Measurements from ENCODE around the gene ERBB4. TPM values are rescaled to one million over a fixed set of nuclear protein-coding genes. Genes with fewer than 3 reads are reported as not detected.

Gene ERBB4
- total RNA-seq, 1 donor from 2014 or later: 1.2 TPM

GRCh38 chr2:212032536-212033219, 505.9 kb downstream of the ERBB4 start:
- Histone ChIP-seq H3K4me3 (ENCODE audit: insufficient read depth, low read depth, low read length) (no peak overlapping the region), H3K27me3 (ENCODE audit: insufficient read depth, low read length) (no peaks in the 10 kb centered on the region), H4K20me1 (ENCODE audit: insufficient read depth, low read length) (no peaks in the 10 kb centered on the region), H3K27ac (ENCODE audit: low read depth, low read length) (peak overlapping the region; percentile 83), H3K36me3 (ENCODE audit: insufficient read depth, low read length) (no peaks in the 10 kb centered on the region), H3K4me2 (ENCODE audit: low read length) (peak overlapping the region; percentile 67), H3K9ac (ENCODE audit: low read length) (peak overlapping the region; percentile 16), H3K9me3 (ENCODE audit: insufficient read depth, low read depth, low read length) (no peaks in the 10 kb centered on the region), H3K4me1 (ENCODE audit: insufficient read depth, low read length) (peaks cover 20% of the 10 kb centered on the region), H2AFZ (ENCODE audit: low read depth, low read length) (no peak overlapping the region), H3K79me2 (ENCODE audit: insufficient read depth, low read length) (no peaks in the 10 kb centered on the region)
- H3K4me3 Mint-ChIP-seq (ENCODE audit: unreplicated experiment): no peak overlapping the region
- TF ChIP-seq CTCF (IDR thresholded peaks at IDR 0.05; ENCODE audit: insufficient read depth, low read depth, low read length): no peak
- TF ChIP-seq EZH2 (IDR thresholded peaks at IDR 0.05; ENCODE audit: insufficient read depth, low read length): no peak
- H3K36me3 Mint-ChIP-seq (ENCODE audit: low read depth, unreplicated experiment): no peaks in the 10 kb centered on the region
- FAIRE-seq (no peak), DNase-seq (ENCODE audit: low read depth) (peak; percentile 69)
- H3K27me3 Mint-ChIP-seq (ENCODE audit: low read depth, unreplicated experiment): no peaks in the 10 kb centered on the region
- H3K9me3 Mint-ChIP-seq (ENCODE audit: unreplicated experiment): no peaks in the 10 kb centered on the region
- H3K27ac Mint-ChIP-seq (ENCODE audit: unreplicated experiment): peak overlapping the region; percentile 99
- peaks cover 36% of the 10 kb centered on the region for H3K4me1 Mint-ChIP-seq (ENCODE audit: low read depth, unreplicated experiment)

- DNase-seq (ENCODE audit: low read depth) (peak; percentile 89), FAIRE-seq (peak; percentile 75)
- H4K20me1 ChIP-seq (ENCODE audit: insufficient read depth, low read length): no peaks in the 10 kb centered on the region
- Mint-ChIP-seq H3K27ac (ENCODE audit: unreplicated experiment) (peak overlapping the region; percentile 90), H3K9me3 (ENCODE audit: unreplicated experiment) (no peaks in the 10 kb centered on the region), H3K27me3 (ENCODE audit: low read depth, unreplicated experiment) (no peaks in the 10 kb centered on the region), H3K4me3 (ENCODE audit: unreplicated experiment) (no peak overlapping the region), H3K4me1 (ENCODE audit: low read depth, unreplicated experiment) (peaks cover 36% of the 10 kb centered on the region), H3K36me3 (ENCODE audit: low read depth, unreplicated experiment) (no peaks in the 10 kb centered on the region)
- no peak overlapping the region for H2AFZ ChIP-seq (ENCODE audit: low read depth, low read length)
- TF ChIP-seq CTCF (IDR thresholded peaks at IDR 0.05; ENCODE audit: insufficient read depth, low read depth, low read length): no peak
- TF ChIP-seq EZH2 (IDR thresholded peaks at IDR 0.05; ENCODE audit: insufficient read depth, low read length): no peak
- peak overlapping the region; percentile 83 for H3K27ac ChIP-seq (ENCODE audit: low read depth, low read length)
- peak overlapping the region; percentile 67 for H3K4me2 ChIP-seq (ENCODE audit: low read length)
- H3K4me1 ChIP-seq (ENCODE audit: insufficient read depth, low read length): peaks cover 20% of the 10 kb centered on the region
- no peaks in the 10 kb centered on the region for H3K9me3 ChIP-seq (ENCODE audit: insufficient read depth, low read depth, low read length)
- H3K4me3 ChIP-seq (ENCODE audit: insufficient read depth, low read depth, low read length): no peak overlapping the region
- H3K9ac ChIP-seq (ENCODE audit: low read length): no peak overlapping the region
- H3K79me2 ChIP-seq (ENCODE audit: insufficient read depth, low read length): no peaks in the 10 kb centered on the region
- no peaks in the 10 kb centered on the region for H3K27me3 ChIP-seq (ENCODE audit: insufficient read depth, low read length)
- H3K36me3 ChIP-seq (ENCODE audit: insufficient read depth, low read length): no peaks in the 10 kb centered on the region
Observed at GRCh38 chr2:212032032-212032431, 506.6 kb downstream of the ERBB4 start.

GRCh38 chr2:212030709-212031108, 507.9 kb downstream of the ERBB4 start:
- H3K27me3 ChIP-seq (ENCODE audit: insufficient read depth, low read length): no peaks in the 10 kb centered on the region
- no peak overlapping the region for H3K9ac ChIP-seq (ENCODE audit: low read length)
- H3K4me1 Mint-ChIP-seq (ENCODE audit: low read depth, unreplicated experiment): peaks cover 36% of the 10 kb centered on the region
- no peaks in the 10 kb centered on the region for H3K79me2 ChIP-seq (ENCODE audit: insufficient read depth, low read length)
- H3K27ac ChIP-seq (ENCODE audit: low read depth, low read length): no peak overlapping the region
- H3K4me2 ChIP-seq (ENCODE audit: low read length): no peak overlapping the region
- FAIRE-seq (no peak), DNase-seq (ENCODE audit: low read depth) (no peak)
- H3K36me3 ChIP-seq (ENCODE audit: insufficient read depth, low read length): no peaks in the 10 kb centered on the region
- no peaks in the 10 kb centered on the region for H4K20me1 ChIP-seq (ENCODE audit: insufficient read depth, low read length)
- H3K9me3 ChIP-seq (ENCODE audit: insufficient read depth, low read depth, low read length): no peaks in the 10 kb centered on the region
- no peaks in the 10 kb centered on the region for H3K36me3 Mint-ChIP-seq (ENCODE audit: low read depth, unreplicated experiment)
- H3K27ac Mint-ChIP-seq (ENCODE audit: unreplicated experiment): peak overlapping the region; percentile 7
- TF ChIP-seq EZH2 (IDR thresholded peaks at IDR 0.05; ENCODE audit: insufficient read depth, low read length): no peak
- TF ChIP-seq CTCF (IDR thresholded peaks at IDR 0.05; ENCODE audit: insufficient read depth, low read depth, low read length): no peak
- no peaks in the 10 kb centered on the region for H3K9me3 Mint-ChIP-seq (ENCODE audit: unreplicated experiment)
- H3K4me3 ChIP-seq (ENCODE audit: insufficient read depth, low read depth, low read length): no peak overlapping the region
- H3K4me3 Mint-ChIP-seq (ENCODE audit: unreplicated experiment): no peak overlapping the region
- no peak overlapping the region for H2AFZ ChIP-seq (ENCODE audit: low read depth, low read length)
- peaks cover 20% of the 10 kb centered on the region for H3K4me1 ChIP-seq (ENCODE audit: insufficient read depth, low read length)
- no peaks in the 10 kb centered on the region for H3K27me3 Mint-ChIP-seq (ENCODE audit: low read depth, unreplicated experiment)

Measured in astrocyte (in vitro differentiated cells and primary cell).